SK-N-SH treated with all-trans-retinoic acid at 6 μM for 48 hours (cell line): Measurements from ENCODE around the gene IVL.

Source experiments
- ATAC-seq: fragments of 200-7000 bp; cut with Tn5 transposase; 3 replicates; pipeline ENCODE4 v1.9.1; 2020; ENCODE audit warnings: mild to moderate bottlenecking, moderate library complexity
- ARNTL ChIP-seq: fragments of 450-650 bp; formaldehyde crosslinking; IDR thresholded peaks from 2 replicates; pipeline ENCODE4 v1.5.0; 2020; ENCODE audit warnings: low read depth, mild to moderate bottlenecking, moderate library complexity, borderline replicate concordance
- CSDC2 ChIP-seq: fragments of 250-450 bp; sonication (Bioruptor Pico); IDR thresholded peaks from 2 replicates; pipeline ENCODE4 v1.5.0; 2020; ENCODE audit warnings: mild to moderate bottlenecking, moderate library complexity
- ESRRG ChIP-seq: fragments of 250-450 bp; sonication (Bioruptor Pico); IDR thresholded peaks from 2 replicates; pipeline ENCODE4 v1.6.1; 2021; ENCODE audit warnings: mild to moderate bottlenecking
- GLIS3 ChIP-seq: fragments of 250-450 bp; sonication (Bioruptor Pico); IDR thresholded peaks from 2 replicates; pipeline ENCODE4 v1.5.0; 2020; ENCODE audit warnings: mild to moderate bottlenecking, moderate library complexity
- ISL1 ChIP-seq: fragments of 250-450 bp; sonication (Bioruptor Pico); IDR thresholded peaks from 2 replicates; pipeline ENCODE4 v2.1.2; 2022; ENCODE audit warnings: mild to moderate bottlenecking, moderate library complexity
- OSR1 ChIP-seq: fragments of 250-450 bp; sonication (Bioruptor Pico); IDR thresholded peaks from 2 replicates; pipeline ENCODE4 v1.8.0; 2022; ENCODE audit warnings: moderate library complexity, mild to moderate bottlenecking, inconsistent platforms
- TCF4 ChIP-seq: fragments of 250-450 bp; sonication (Bioruptor Pico); IDR thresholded peaks from 2 replicates; pipeline ENCODE4 v1.8.0; 2021; ENCODE audit warnings: mild to moderate bottlenecking, moderate library complexity, borderline replicate concordance
- TOX ChIP-seq: fragments of 250-450 bp; sonication (Bioruptor Pico); IDR thresholded peaks from 2 replicates; pipeline ENCODE4 v1.8.0; 2021; ENCODE audit warnings: mild to moderate bottlenecking, moderate library complexity, borderline replicate concordance
- ZC3H10 ChIP-seq: fragments of 250-450 bp; sonication (Bioruptor Pico); IDR thresholded peaks from 2 replicates; pipeline ENCODE4 v1.5.1; 2021; ENCODE audit warnings: mild to moderate bottlenecking, moderate library complexity
- ZFP3 ChIP-seq: fragments of 250-450 bp; sonication (Bioruptor Pico); IDR thresholded peaks from 2 replicates; pipeline ENCODE4 v1.5.0; 2020; ENCODE audit warnings: mild to moderate bottlenecking, moderate library complexity
- ZFP30 ChIP-seq: fragments of 450-650 bp; formaldehyde crosslinking; IDR thresholded peaks from 2 replicates; pipeline ENCODE4 v1.5.0; 2022; ENCODE audit warnings: mild to moderate bottlenecking, moderate library complexity
- ZNF565 ChIP-seq: fragments of 450-650 bp; formaldehyde crosslinking; conservative IDR thresholded peaks from 2 replicates; pipeline ENCODE4 v1.5.0; 2020; ENCODE audit warnings: low read depth, mild to moderate bottlenecking, moderate library complexity
- ZNF70 ChIP-seq: fragments of 450-650 bp; formaldehyde crosslinking; IDR thresholded peaks from 2 replicates; pipeline ENCODE4 v1.5.0; 2020; ENCODE audit warnings: mild to moderate bottlenecking, moderate library complexity
- ZNF8 ChIP-seq: fragments of 450-650 bp; formaldehyde crosslinking; IDR thresholded peaks from 2 replicates; pipeline ENCODE4 v1.5.0; 2020; ENCODE audit warnings: mild to moderate bottlenecking, moderate library complexity
- TF ChIP-seq, protein P1 (sequence below): fragments of 250-450 bp; sonication (Bioruptor Pico); IDR thresholded peaks from 2 replicates; pipeline ENCODE4 v1.8.0; 2021; ENCODE audit warnings: low read depth, mild to moderate bottlenecking, moderate library complexity, borderline replicate concordance
- TF ChIP-seq, protein P2 (sequence below): fragments of 250-450 bp; sonication (Bioruptor Pico); IDR thresholded peaks from 2 replicates; pipeline ENCODE4 v1.5.0; 2020; ENCODE audit warnings: mild to moderate bottlenecking, moderate library complexity
- TF ChIP-seq, protein P3 (sequence below): fragments of 250-450 bp; sonication (Bioruptor Pico); IDR thresholded peaks from 2 replicates; pipeline ENCODE4 v1.8.0; 2020; ENCODE audit warnings: mild to moderate bottlenecking, moderate library complexity, borderline replicate concordance
- TF ChIP-seq, protein P4 (sequence below): fragments of 250-450 bp; sonication (Bioruptor Pico); IDR thresholded peaks from 2 replicates; pipeline ENCODE4 v1.5.1; 2021; ENCODE audit warnings: mild to moderate bottlenecking, moderate library complexity

IVL gene

DNA sequence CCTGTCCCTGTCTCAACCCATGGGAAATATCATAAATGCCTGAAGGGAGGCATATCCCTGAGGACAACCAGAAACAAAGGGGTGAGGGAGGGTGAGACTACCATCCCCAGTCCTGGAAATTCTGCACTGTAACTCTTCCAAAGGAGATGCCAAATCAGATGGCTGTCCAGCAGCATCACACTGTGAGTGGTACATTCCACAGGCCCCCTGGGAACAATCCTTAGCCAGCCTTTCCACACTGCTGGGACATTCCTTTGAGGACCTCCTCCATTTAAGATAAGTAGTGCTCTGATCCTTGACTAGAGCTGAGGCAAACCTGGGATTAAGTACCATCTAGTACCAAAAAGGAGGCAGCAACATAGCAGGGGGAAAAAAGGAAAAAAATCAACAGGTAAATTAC, 10.7 kb downstream of the IVL start (continued):
- TF ChIP-seq, protein P1, sequence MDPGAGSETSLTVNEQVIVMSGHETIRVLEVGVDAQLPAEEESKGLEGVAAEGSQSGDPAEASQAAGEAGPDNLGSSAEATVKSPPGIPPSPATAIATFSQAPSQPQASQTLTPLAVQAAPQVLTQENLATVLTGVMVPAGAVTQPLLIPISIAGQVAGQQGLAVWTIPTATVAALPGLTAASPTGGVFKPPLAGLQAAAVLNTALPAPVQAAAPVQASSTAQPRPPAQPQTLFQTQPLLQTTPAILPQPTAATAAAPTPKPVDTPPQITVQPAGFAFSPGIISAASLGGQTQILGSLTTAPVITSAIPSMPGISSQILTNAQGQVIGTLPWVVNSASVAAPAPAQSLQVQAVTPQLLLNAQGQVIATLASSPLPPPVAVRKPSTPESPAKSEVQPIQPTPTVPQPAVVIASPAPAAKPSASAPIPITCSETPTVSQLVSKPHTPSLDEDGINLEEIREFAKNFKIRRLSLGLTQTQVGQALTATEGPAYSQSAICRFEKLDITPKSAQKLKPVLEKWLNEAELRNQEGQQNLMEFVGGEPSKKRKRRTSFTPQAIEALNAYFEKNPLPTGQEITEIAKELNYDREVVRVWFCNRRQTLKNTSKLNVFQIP (CRISPR knock-in tag) = no peak
- TF ChIP-seq ARNTL (CRISPR knock-in tag) = no peak

DNA sequence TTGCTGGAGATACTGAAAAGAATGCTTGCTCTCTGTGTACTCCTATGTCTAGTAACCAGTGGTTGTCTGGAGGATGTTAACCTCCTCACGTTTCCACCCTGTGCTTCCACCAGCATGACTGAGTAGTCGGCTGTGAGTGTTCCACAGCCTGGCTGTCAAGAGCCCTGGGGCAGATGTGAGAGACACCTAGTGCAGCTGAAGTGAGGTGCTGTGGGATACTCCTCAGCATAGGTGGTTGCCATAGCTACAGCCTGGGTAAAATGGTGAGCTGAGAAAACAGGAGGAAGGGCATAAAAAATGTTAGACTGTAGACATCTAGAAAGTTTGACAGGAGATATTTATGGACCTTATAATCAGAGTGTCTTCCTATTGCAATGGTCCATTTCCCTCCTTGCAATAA, 15.8 kb downstream of the IVL start:
- TF ChIP-seq ZFP30 (CRISPR knock-in tag) (no peak), ZNF8 (CRISPR knock-in tag) (no peak), ZC3H10 (no peak)
- TF ChIP-seq, protein P2, sequence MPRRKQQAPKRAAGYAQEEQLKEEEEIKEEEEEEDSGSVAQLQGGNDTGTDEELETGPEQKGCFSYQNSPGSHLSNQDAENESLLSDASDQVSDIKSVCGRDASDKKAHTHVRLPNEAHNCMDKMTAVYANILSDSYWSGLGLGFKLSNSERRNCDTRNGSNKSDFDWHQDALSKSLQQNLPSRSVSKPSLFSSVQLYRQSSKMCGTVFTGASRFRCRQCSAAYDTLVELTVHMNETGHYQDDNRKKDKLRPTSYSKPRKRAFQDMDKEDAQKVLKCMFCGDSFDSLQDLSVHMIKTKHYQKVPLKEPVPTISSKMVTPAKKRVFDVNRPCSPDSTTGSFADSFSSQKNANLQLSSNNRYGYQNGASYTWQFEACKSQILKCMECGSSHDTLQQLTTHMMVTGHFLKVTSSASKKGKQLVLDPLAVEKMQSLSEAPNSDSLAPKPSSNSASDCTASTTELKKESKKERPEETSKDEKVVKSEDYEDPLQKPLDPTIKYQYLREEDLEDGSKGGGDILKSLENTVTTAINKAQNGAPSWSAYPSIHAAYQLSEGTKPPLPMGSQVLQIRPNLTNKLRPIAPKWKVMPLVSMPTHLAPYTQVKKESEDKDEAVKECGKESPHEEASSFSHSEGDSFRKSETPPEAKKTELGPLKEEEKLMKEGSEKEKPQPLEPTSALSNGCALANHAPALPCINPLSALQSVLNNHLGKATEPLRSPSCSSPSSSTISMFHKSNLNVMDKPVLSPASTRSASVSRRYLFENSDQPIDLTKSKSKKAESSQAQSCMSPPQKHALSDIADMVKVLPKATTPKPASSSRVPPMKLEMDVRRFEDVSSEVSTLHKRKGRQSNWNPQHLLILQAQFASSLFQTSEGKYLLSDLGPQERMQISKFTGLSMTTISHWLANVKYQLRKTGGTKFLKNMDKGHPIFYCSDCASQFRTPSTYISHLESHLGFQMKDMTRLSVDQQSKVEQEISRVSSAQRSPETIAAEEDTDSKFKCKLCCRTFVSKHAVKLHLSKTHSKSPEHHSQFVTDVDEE (CRISPR knock-in tag) = no peak
- TF ChIP-seq, protein P3, sequence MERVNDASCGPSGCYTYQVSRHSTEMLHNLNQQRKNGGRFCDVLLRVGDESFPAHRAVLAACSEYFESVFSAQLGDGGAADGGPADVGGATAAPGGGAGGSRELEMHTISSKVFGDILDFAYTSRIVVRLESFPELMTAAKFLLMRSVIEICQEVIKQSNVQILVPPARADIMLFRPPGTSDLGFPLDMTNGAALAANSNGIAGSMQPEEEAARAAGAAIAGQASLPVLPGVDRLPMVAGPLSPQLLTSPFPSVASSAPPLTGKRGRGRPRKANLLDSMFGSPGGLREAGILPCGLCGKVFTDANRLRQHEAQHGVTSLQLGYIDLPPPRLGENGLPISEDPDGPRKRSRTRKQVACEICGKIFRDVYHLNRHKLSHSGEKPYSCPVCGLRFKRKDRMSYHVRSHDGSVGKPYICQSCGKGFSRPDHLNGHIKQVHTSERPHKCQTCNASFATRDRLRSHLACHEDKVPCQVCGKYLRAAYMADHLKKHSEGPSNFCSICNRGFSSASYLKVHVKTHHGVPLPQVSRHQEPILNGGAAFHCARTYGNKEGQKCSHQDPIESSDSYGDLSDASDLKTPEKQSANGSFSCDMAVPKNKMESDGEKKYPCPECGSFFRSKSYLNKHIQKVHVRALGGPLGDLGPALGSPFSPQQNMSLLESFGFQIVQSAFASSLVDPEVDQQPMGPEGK (CRISPR knock-in tag) = no peak
- ATAC-seq = peak; percentile 26; the same call in 1 of the 3 replicates

DNA sequence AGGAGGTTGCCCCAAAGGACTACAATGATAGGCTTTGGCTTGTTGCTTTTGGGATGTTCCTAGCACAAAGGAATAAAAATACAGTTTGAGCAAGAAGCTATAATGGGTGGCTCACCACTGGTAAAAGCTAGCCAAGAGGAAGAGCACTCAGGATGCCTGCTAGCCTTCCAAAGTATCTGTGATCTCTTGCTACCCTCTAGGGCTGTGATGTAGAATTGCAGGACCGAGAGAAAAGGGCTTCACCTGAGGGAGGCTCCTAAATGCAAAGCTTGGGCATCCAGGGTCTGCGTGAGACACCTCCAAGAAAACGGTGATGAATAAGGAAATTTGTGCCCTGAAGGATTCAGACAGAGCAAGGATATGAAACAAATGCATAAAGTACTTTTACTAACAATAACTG, 17.7 kb downstream of the IVL start:
- ATAC-seq = peak; percentile 98
- TF ChIP-seq, protein P1 (CRISPR knock-in tag) = no peak
- no peak for TF ChIP-seq OSR1 (CRISPR knock-in tag)
- no peak for TF ChIP-seq ZFP3
- TF ChIP-seq TOX = no peak
- no peak for TF ChIP-seq ZNF8 (CRISPR knock-in tag)
- TF ChIP-seq ARNTL (CRISPR knock-in tag) = no peak
- TF ChIP-seq, protein P2 (CRISPR knock-in tag) = no peak
- TF ChIP-seq ESRRG (CRISPR knock-in tag) = no peak
- TF ChIP-seq, protein P3 (CRISPR knock-in tag) = no peak
- no peak for TF ChIP-seq CSDC2
- TF ChIP-seq ZNF70 = no peak
- TF ChIP-seq ISL1 (CRISPR knock-in tag) = no peak
- TF ChIP-seq ZNF565 = no peak
- no peak for TF ChIP-seq TCF4 (CRISPR knock-in tag)
- TF ChIP-seq ZC3H10 = no peak
- TF ChIP-seq, protein P4, sequence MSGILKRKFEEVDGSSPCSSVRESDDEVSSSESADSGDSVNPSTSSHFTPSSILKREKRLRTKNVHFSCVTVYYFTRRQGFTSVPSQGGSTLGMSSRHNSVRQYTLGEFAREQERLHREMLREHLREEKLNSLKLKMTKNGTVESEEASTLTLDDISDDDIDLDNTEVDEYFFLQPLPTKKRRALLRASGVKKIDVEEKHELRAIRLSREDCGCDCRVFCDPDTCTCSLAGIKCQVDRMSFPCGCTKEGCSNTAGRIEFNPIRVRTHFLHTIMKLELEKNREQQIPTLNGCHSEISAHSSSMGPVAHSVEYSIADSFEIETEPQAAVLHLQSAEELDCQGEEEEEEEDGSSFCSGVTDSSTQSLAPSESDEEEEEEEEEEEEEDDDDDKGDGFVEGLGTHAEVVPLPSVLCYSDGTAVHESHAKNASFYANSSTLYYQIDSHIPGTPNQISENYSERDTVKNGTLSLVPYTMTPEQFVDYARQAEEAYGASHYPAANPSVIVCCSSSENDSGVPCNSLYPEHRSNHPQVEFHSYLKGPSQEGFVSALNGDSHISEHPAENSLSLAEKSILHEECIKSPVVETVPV (CRISPR knock-in tag) = no peak
- TF ChIP-seq GLIS3 = no peak
- TF ChIP-seq, all 23 proteins: peak for 0
